G401.6 (cell line): Measurements from ENCODE around the gene RFX2.
"Not testable (repeated sequence)": the region's sequence is repeated elsewhere in the genome, so short reads cannot be mapped to it uniquely, and the experiment has no call there.

Experiments
- FAIRE-seq: peaks from 2 replicates; lab custom pipeline; 2012; peaks lifted over from hg19 to GRCh38; lab: Jason Lieb, UNC

Gene RFX2

DNA sequence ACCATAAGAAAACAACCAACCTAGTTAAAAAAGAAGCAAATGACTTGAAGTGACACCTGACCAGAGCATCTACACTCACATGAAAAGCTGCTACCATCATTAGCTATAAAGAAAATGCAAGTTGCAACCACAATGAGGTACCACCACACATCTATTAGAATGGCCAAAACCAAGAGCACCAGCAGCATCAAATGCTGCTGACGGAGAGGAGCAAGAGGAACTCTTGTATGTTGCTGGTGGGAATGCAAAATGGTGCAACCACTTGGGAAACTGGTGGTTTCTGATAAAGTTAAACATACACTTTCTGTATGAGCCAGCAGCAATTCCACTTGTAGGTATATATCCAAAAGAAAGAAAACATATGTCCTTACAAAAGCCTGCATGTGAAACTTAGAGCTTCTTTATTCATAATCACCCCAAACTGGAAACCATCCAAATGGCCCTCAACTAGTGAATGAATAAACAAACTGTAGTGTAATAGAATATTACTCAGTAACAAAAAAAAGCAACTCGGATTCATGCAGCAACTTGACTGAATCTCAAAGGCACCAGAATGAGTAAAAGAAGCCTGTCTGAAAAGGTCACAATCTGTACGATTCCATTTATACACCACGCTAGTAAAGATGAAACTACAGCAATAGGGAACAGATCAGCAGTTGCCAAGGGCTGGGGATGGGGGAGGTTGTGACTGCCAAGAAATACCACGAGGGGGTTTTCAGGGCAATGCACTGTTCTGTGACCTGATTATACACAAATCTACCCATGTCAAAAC is 71.5 kb downstream of the RFX2 start:
- no peak for FAIRE-seq

GRCh38 chr19:6035026-6035425 is 75.3 kb downstream of the RFX2 start:
- no peak for FAIRE-seq

DNA sequence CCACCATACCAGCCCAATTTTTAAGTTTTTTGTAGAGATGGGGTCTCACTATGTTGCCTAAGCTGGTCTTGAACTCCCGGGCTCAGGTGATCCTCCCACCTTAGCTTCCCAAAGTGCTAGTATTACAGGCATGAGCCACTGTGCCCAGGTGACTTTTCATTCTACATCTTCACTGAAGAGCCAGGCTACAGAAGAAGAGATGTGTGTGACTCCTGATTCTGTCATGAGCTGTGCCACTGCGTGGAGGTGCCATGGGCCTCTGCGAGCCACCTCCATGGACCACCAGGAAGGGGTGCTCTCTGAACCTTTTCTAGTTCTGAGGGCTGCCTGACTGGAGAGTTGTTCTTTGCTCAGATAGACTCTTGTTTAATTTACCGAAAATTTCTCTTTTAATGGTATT is 75.8 kb downstream of the RFX2 start:
- FAIRE-seq = no peak

DNA sequence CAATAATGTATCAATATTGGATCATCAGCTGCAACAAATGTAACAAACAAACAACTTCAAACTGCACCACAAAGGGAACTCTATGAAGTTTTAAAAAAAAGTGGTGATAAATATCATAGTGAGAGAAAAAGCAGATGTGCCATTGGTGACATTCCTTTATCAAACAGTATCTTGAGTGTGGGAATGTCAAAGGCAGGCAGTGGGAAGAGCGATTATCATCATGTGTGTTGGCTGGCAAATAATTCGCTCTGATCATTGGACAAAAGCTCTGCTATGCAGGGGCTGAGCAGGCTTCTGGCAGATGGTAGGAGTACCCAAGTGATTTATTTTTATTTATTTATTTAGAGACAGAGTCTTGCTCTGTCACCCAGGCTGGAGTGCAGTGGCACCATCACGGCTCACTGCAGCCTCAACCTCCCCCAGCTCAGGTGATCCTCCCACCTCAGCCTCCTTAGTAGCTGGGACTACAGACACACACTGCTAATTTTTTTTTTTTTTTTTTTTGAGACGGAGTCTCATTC is 76.5 kb downstream of the RFX2 start:
- FAIRE-seq = no peak

DNA sequence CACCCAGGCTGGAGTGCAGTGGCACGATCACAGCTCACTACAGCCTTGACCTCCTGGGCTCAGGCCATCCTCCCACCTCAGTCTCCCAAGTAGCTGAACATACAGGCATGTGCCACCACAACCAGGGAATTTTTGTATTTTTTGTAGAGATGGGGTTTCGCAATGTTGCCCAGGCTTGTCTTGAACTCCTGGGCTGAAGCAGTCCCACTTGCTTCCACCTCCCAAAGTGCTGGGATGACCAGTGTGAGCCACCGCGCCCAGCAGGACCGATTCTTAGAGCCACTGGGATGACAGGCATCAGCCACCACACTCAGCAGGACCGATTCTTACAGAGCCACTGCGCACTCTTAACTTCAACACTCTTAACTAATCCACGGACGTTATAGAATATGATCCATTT is 77.5 kb downstream of the RFX2 start:
- FAIRE-seq = no peak

DNA sequence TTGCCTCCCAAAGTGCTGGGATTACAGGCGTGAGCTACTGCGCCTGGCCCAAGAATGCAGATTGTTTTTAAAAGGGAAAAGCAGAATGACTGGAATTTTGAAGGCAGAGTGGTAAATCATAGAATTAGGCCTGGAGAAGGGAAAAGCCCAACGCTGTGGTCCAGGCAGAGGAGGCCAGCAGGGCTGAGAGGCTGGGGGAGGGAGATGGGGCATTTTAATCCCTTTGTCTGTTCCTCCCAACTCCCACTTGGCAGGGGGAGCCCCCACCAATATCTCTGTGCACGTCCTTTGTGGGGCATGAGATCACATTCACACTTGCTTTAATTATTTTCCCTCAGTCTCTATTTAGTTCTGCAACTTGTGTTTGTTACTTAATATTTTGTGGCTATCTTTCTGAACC is 77.9 kb downstream of the RFX2 start:
- no peak for FAIRE-seq

- no peak for FAIRE-seq
Observed at GRCh38 chr19:6030214-6030507, 80.1 kb downstream of the RFX2 start.

- no peak for FAIRE-seq
Observed at GRCh38 chr19:6026390-6027227, 83.7 kb downstream of the RFX2 start.

- FAIRE-seq = not testable (repeated sequence)
Observed at GRCh38 chr19:6024756-6025155, 85.5 kb downstream of the RFX2 start.

GRCh38 chr19:6023936-6024335 is 86.4 kb downstream of the RFX2 start:
- no peak for FAIRE-seq

DNA sequence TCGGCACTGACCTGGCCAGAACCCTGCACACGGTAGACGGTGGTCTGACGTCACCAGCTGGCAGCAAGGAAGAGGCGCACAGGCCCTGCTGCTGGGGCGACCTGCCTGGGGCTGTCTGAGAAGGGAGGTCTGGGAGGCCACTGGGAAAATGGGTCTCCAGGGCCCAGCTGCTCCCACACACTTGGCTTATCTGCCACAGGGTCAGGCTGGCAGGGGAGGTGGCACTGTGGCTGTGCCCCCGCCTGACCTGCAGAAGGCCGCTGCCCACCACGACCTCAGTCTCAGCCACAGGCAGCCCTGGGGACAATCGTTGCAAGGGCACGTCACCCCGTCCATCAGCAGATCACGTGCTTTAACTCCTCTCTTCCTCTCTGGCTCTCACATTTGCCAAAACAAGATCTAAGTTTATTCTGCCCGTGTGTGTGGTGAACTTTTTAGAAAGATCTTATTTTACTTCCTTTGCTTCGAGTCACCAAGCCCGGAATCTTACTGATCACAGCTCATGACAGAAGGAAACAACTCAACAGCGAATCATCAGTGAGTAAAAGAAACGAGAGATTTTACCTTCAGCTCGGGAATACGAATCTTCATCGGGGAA is 87.1 kb downstream of the RFX2 start:
- no peak for FAIRE-seq

GRCh38 chr19:6022570-6023064 is 87.7 kb downstream of the RFX2 start:
- no peak for FAIRE-seq

DNA sequence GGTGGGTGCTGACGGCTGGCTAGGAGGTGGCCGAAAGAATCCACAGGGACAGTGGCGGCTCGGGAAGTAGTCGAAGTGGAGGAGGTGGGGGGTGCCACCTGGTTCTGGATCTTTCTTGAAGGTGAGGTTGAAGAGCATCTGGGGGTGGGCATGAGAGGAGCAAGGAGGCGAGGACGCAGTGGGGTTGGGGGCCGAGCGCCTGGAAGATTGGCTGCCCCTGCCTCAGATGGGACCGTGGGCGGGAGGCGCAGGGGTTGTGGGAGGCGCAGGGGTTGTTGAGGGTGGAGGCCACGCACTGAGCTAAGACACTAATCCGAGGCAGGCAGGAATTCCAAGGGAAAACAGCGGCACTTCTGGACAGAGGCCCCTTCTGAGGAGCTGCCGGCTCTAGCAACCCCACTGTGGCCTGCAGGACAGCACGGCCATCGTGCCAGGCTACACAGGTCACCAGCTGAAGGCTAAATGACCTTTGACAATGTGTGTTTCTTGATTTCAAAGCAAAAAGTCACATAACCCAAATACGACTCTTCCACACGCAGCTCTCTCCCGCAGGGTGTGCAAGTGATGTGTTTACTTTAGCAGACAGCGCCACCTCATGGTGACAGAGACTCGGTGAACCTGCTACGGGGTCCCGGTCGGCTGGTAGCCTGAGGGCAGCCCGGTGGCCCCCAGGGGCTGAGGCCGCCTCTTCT is 88.3 kb downstream of the RFX2 start:
- FAIRE-seq = no peak

GRCh38 chr19:6020972-6021805 is 89.1 kb downstream of the RFX2 start:
- FAIRE-seq = no peak

GRCh38 chr19:6020166-6020882 is 90.0 kb downstream of the RFX2 start:
- FAIRE-seq = no peak

DNA sequence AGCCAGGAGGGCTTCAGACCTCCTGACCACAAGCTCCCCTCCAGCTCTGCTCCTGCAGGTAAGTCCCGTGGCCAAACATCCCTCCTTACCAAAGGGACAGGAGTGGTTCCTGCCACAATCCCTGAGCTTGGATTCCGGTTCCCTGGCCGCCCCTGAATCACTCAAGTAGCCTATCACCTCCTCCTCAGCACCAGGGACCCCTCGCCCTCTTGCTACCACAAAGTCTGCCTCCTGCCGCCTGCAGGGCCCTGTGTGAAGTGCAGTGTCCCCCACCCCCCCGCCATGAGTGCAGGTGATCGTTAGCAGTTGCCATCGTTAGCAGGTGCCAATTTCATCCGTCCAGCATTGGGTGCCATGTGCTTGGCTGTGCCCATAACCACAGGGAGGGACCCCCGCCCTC is 91.5 kb downstream of the RFX2 start:
- no peak for FAIRE-seq

DNA sequence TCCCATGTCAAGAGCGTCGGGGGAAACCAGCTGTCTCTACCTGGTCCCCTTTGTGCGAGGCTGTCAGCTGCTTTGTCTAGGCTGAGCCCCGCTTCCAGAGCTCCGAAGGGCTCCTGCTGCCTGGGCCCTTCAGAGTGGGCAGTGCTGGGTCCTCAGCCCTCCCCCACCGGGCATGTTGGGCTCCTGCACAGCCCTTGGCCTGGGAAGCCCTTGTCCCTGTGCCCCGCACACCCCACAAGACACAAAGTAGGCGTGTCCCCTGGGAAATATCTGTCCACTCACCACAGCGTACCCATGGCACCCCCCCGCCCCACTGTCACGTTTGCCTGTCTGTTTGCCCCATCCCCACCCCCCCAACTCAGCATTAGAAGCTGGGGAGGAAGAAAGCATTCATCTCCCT is 92.7 kb downstream of the RFX2 start:
- FAIRE-seq = no peak

GRCh38 chr19:6015841-6016545 is 94.3 kb downstream of the RFX2 start:
- FAIRE-seq = no peak

DNA sequence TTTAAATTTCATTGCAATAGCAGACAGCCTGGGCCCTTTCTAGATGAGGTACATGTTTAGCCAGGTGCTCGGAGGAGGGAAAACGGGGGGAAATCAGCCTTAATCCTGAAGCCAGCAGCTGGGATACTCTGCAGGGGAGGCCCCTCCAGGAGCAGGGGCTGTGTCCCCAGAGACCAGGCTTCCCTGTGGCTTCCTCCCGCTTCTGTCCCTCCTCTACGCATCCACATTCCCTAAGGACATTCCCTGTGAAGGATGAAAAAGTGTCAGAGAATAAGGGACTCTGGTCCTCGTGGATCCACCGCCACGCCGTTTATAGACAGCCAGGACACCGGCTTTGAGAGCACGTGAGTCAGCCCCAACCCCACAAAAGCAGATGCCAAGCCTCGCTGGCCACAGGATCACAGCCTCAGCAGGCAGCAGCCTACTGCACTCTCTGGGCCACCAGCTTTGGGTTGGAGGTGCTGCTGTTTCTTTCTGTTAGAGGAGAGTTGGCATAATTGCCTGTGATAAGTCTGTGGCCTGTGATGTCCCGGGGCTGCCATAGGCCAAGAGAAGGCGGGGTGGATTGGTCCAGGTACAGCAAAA is 95.7 kb downstream of the RFX2 start:
- FAIRE-seq = no peak
